ENCODE measurements around the gene MKRN2. TPM values are rescaled to one million over a fixed set of nuclear protein-coding genes. Genes with fewer than 3 reads are reported as not detected.

MKRN2 gene
- total and polyA plus RNA-seq, 2 of the 4 experiments (the other 2 are of a cell fraction), result 44.4 to 65.6 TPM

DNA sequence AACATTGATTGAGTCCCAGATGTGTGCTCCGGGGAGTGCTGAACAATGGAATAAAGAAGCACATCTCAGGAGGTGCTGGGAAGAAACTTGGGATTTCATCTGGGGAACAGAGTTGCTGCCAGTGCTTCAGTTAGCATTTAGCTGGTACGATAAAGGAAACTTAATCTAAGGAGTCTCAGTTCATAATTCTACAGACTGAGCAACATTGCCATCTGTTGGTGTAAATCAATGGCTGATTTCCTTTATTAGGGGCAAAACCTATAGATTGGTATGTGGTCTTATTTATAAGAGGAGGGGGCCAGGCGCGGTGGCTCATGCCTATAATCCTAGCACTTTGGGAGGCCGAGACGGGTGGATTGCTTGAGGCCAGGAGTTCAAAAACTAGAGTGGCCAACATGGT, 20.5 kb upstream of the MKRN2 start:
- TF ChIP-seq MAFK (IDR thresholded peaks at IDR 0.05; ENCODE audit: low read depth, low read length), result no peak
- TF ChIP-seq BHLHE40 (IDR thresholded peaks at IDR 0.05; ENCODE audit: low read depth, low read length), result no peak
- no peak for TF ChIP-seq NFE2L2 (IDR thresholded peaks at IDR 0.05; ENCODE audit: low read depth, low read length)
- TF ChIP-seq POLR2A (IDR thresholded peaks at IDR 0.05; ENCODE audit: low read depth, low read length), result no peak
- TF ChIP-seq SMC3 (IDR thresholded peaks at IDR 0.05; ENCODE audit: low read depth, low read length), result no peak
- no peak for TF ChIP-seq FOS (IDR thresholded peaks at IDR 0.05; ENCODE audit: low read depth, low read length)
- TF ChIP-seq RFX5 (IDR thresholded peaks at IDR 0.05; ENCODE audit: low read depth, low read length), result no peak
- TF ChIP-seq MXI1 (IDR thresholded peaks at IDR 0.05; ENCODE audit: borderline replicate concordance, low read depth, low read length), result no peak
- TF ChIP-seq RAD21 (IDR thresholded peaks at IDR 0.05; ENCODE audit: low read length), result peak; percentile 37; the same call in 1 of the 2 replicates
- TF ChIP-seq, protein P1, sequence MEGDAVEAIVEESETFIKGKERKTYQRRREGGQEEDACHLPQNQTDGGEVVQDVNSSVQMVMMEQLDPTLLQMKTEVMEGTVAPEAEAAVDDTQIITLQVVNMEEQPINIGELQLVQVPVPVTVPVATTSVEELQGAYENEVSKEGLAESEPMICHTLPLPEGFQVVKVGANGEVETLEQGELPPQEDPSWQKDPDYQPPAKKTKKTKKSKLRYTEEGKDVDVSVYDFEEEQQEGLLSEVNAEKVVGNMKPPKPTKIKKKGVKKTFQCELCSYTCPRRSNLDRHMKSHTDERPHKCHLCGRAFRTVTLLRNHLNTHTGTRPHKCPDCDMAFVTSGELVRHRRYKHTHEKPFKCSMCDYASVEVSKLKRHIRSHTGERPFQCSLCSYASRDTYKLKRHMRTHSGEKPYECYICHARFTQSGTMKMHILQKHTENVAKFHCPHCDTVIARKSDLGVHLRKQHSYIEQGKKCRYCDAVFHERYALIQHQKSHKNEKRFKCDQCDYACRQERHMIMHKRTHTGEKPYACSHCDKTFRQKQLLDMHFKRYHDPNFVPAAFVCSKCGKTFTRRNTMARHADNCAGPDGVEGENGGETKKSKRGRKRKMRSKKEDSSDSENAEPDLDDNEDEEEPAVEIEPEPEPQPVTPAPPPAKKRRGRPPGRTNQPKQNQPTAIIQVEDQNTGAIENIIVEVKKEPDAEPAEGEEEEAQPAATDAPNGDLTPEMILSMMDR (conservative IDR thresholded peaks at IDR 0.05; ENCODE audit: low read depth, low read length), result peak; percentile 43; the same call in 1 of the 2 replicates
- TF ChIP-seq MAZ (IDR thresholded peaks at IDR 0.05; ENCODE audit: borderline replicate concordance, low read depth, low read length), result no peak
- no peak for TF ChIP-seq CHD1 (IDR thresholded peaks at IDR 0.05; ENCODE audit: low read depth, low read length)
- TF ChIP-seq CEBPB (IDR thresholded peaks at IDR 0.05; ENCODE audit: low read depth, low read length), result no peak
- Histone ChIP-seq H3K27me3 (ENCODE audit: control insufficient read depth, insufficient read depth, low read length) (no peaks in the 10 kb centered on the region), H4K5ac (ENCODE audit: low read depth, low read length) (no peak overlapping the region), H3K56ac (ENCODE audit: extremely low read depth, insufficient read depth, low read length) (no peak overlapping the region), H2AK9ac (replicated peaks; ENCODE audit: low read depth, low read length, poor library complexity) (no peak overlapping the region), H3K27ac (ENCODE audit: insufficient read depth, low read length) (no peak overlapping the region), H4K91ac (ENCODE audit: insufficient read depth, low read depth, low read length) (no peak overlapping the region), H3K9ac (ENCODE audit: low read depth, low read length) (no peak overlapping the region), H2BK15ac (ENCODE audit: low read depth, low read length) (no peak overlapping the region), H3K4me1 (ENCODE audit: control insufficient read depth, insufficient read depth, low read length) (no peaks in the 10 kb centered on the region), H3K79me1 (ENCODE audit: low read depth in 1 of 2, low read length in 2 of 2) (no peaks in the 10 kb centered on the region), H3K36me3 (ENCODE audit: control insufficient read depth, insufficient read depth, low read length) (peaks cover 4% of the 10 kb centered on the region), H3K4me3 (ENCODE audit: insufficient read depth, low read depth, low read length) (no peak overlapping the region), H3K4ac (ENCODE audit: low read depth, low read length) (no peak overlapping the region), H3K14ac (replicated peaks; ENCODE audit: low read depth, low read length) (no peak overlapping the region), H3K9me3 (ENCODE audit: control insufficient read depth, insufficient read depth, low read length) (no peaks in the 10 kb centered on the region), H3K23ac (ENCODE audit: low read depth, low read length) (no peak overlapping the region), H2AK5ac (ENCODE audit: low read depth, low read length) (no peak overlapping the region), H2BK5ac (ENCODE audit: low read depth, low read length, poor library complexity, severe bottlenecking) (no peak overlapping the region), H2BK120ac (ENCODE audit: low read depth, low read length) (no peak overlapping the region), H2BK20ac (ENCODE audit: low read depth, low read length) (no peak overlapping the region), H4K20me1 (ENCODE audit: insufficient read depth, low read length) (no peaks in the 10 kb centered on the region), H4K8ac (ENCODE audit: low read depth in 2 of 2, low read length in 2 of 2) (no peak overlapping the region), H3K4me2 (ENCODE audit: low read depth, low read length) (no peak overlapping the region), H2AFZ (replicated peaks; ENCODE audit: low read length, poor library complexity) (no peak overlapping the region), H3K9me1 (ENCODE audit: insufficient read depth, low read length) (peaks cover 3% of the 10 kb centered on the region; the same call in 1 of the 2 replicates), H3K18ac (ENCODE audit: low read depth, low read length) (no peak overlapping the region)
- 84% methylated on average over 4 of the region's 6 CpGs; no CpG with 5 or more reads in 1 of the 2 experiments for WGBS, 2 experiments (ENCODE audit: extremely low coverage in 2 of 2, insufficient read length in 1 of 2)
- DNase-seq, result peak; percentile 10
- ChIA-PET POLR2A (ENCODE audit: unreplicated experiment) (no interaction called here), CTCF (interaction anchor here (0.5 to 1.3 kb wide), 5 partner anchors 28 to 361 kb away, joined by 3 to 5 read pairs (median 3); partner anchors contain the start of gene TSEN2)
- peak; percentile 27; the same call in 1 of the 2 replicates for ATAC-seq (ENCODE audit: low read depth)
- dilution Hi-C loops (cut with HindIII; ENCODE audit: low sequenced_read_pairs, unreplicated experiment), result no loop called here
- intact Hi-C loops (cut with micrococcal nuclease), result no loop called here
- in situ Hi-C loops (cut with MboI; ENCODE audit: low sequenced_read_pairs), result no loop called here
- no TSS peak for BruUV-seq (replicated peaks)

Measured in IMR-90 (cell line).